ENCODE results near the gene SYT17. TPM values are rescaled to one million over a fixed set of nuclear protein-coding genes. Genes with fewer than 3 reads are reported as not detected.

The SYT17 gene
- total and polyA plus RNA-seq, 12 donors, result 1.1 to 6.5 (median 3.1) TPM

DNA sequence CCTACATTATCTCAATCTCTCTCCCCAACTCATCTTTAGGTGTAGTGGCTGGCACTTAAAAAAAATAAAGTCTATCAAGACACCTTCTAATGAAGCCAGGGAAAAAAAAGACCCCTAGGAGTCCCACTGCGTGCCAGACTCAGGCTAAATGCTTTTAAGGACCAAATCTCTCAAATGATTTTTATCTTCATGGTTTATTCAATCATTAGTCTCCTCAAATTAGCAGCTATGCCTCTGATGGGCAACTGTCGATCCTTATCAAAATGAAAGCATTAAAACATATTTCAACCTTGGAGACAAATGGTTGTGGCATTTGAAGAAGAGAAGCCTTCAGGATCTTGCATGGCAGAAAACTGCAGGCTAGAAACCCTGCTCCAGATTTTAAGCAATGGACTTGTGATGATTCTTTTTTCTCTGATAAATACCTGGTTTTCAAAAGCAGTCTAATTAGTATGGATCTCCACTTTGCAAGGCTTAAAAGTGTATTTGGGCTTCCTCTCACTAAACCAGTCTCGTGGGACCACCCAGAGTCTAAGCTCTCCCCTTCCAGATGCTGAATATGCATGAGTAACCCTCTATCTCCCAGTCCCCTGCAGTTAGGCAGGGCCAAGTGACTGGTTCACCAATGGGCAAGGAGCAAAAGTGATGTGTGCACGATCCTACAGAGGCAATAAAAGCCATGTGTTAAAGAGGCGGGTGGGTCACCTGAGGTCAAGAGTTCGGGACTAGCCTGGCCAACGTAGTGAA lies 39.4 kb upstream of the SYT17 start:
- WGBS, 4 donors, result 71 to 78% (median 75%) methylated on average over 7 of the region's 7 CpGs
- intact Hi-C loops (cut with DNase I), result no loop called here
- no peaks in the 10 kb centered on the region for H3K36me3 ChIP-seq (replicated peaks in 1 of 2)

GRCh38 chr16:19130385-19130784 lies 37.7 kb upstream of the SYT17 start:
- no peak for DNase-seq
- peak overlapping the region in 4 of 5 donors; percentile 13 to 75 (median 60) for H3K27ac ChIP-seq
- intact Hi-C loops (cut with DNase I), result no loop called here
- H3K36me3 ChIP-seq (replicated peaks in 1 of 2), result no peaks in the 10 kb centered on the region
- no peaks in the 10 kb centered on the region for H3K27me3 ChIP-seq
- H3K4me3 ChIP-seq, result no peak overlapping the region
- H3K9me3 ChIP-seq (replicated peaks in 1 of 3), result no peaks in the 10 kb centered on the region
- no peak for TF ChIP-seq POLR2A (IDR thresholded peaks at IDR 0.05)
- TF ChIP-seq CTCF (IDR thresholded peaks at IDR 0.05), result no peak
- 67 to 82% (median 82%) methylated on average over 7 of the region's 7 CpGs for WGBS, 4 donors
- peaks cover 8 to 30% of the 10 kb centered on the region in 2 donors for H3K4me1 ChIP-seq (replicated peaks in 1 of 2)

More for the DNA sequence above, 39.4 kb upstream of the SYT17 start:
- Histone ChIP-seq H3K4me3 (no peak overlapping the region), H3K4me1 (replicated peaks in 1 of 2) (peaks cover 8 to 30% of the 10 kb centered on the region in 2 donors), H3K27ac (no peak overlapping the region), H3K27me3 (no peaks in the 10 kb centered on the region), H3K9me3 (replicated peaks in 1 of 3) (no peaks in the 10 kb centered on the region)
- DNase-seq, result no peak
- no peak for TF ChIP-seq CTCF (IDR thresholded peaks at IDR 0.05)
- no peak for TF ChIP-seq POLR2A (IDR thresholded peaks at IDR 0.05)

DNA sequence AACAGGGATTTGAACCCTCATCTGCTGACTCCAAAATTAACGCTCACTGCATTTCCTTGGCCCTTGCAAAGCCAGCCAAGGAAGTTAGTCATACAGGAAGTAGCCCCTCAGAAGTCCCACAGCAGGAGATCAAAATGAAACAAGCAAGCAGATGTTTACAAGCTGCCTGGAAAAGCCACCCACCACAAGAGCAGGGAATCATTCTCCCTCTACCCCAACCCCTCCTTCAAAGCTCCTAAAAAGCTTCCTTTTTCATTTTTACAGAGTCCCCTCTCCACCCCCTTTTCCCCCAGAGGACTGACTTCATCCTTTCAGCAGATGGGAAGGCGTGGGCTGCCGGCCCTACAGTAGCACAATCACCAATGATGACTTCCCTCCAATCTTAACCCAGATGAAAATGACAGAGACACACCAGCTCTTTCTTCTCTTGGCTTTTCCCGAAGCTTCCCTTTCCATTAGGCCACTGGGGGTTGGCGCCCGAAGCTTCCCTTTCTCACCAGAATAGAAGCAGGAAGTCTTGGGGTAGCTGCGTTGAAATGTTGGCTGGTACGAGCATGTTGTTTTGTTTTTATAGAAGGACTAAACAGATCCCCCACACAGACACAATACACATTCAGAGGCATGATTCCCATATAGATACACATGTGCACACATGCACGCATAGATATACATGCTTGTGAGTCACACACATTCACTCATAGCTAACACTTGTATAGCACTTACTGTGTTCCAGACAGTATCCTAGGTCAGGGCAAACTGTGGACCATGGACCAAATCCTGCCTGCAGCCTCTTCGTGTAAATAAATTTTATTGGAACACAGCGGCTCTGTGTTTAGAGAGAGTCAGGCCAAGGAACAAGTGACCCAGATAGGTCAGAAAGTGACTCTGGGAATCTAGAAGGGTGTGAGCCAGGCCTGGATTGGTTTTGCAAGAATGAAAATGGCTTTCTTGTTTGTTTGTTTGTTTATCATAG lies 36.9 kb upstream of the SYT17 start:
- DNase-seq, result peak in 5 of 7 donors; percentile 34 to 46 (median 42)
- Histone ChIP-seq H3K4me3 (no peak overlapping the region), H3K36me3 (replicated peaks in 1 of 2) (no peaks in the 10 kb centered on the region)

More for the DNA sequence above, 36.9 kb upstream of the SYT17 start:
- intact Hi-C loops (cut with DNase I), result no loop called here
- no peaks in the 10 kb centered on the region for H3K27me3 ChIP-seq
- H3K9me3 ChIP-seq (replicated peaks in 1 of 3), result no peaks in the 10 kb centered on the region
- no peak for TF ChIP-seq CTCF (IDR thresholded peaks at IDR 0.05)
- TF ChIP-seq POLR2A (IDR thresholded peaks at IDR 0.05), result no peak
- H3K27ac ChIP-seq, result peak overlapping the region in 4 of 5 donors; percentile 22 to 75 (median 50)
- H3K4me1 ChIP-seq (replicated peaks in 1 of 2), result peaks cover 8 to 30% of the 10 kb centered on the region in 2 donors
- 44 to 54% (median 52%) methylated on average over 10 to 11 of the region's 11 CpGs for WGBS, 4 donors

All from adrenal gland (tissue), 12 donors.